HL-60/S4 treated with retinoic acid at 250 ng/mL for 4 days and 3 days (cell line): Measurements from ENCODE around the gene CSNK1E.

Experiments
- in situ Hi-C: fragments of 300-500 bp; cut with MboI; formaldehyde crosslinking; loops from 2 replicates; pipeline ENCODE4 v1.7.0; 2022; ENCODE audit warnings: low sequenced_read_pairs

CSNK1E gene

DNA sequence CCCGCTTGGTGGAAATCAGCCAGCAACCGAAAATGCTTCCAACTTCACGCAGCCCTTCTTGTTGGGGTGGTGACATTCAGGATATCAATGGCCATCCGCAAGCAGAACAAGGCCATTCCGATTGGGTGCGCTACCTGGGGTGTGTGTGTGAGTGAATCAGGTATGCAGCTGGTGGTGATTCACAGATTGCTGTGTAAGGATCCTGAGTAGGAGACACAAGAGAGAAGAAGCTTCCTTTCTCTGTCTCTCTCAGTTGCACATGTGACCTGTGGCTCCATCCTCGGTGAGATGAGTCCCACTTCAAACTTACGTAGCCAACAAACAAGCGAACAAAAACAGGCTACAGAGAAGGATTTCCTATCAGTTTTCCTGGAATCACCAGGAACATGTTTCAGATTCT is 34.8 kb downstream of the CSNK1E start:
- in situ Hi-C loops: no loop called here

DNA sequence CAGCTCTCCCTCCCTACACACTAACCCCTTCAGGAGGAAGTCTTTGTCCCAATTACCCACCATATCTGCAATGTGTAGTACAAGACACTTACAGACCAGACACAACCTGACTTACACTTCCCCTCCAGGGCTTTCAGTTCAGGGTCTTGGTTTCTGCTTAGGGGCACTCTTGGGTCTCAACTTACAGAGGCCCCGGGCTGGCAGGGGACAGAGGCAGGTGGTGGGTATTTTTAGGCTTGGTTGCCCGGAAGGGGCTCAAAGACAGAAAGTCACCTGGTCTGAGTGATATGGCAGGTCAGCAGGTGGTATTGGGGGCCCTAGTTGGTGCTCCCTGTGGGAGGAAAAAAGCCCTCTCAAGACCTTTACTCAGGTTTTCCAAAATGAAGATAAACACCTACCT is 41.1 kb downstream of the CSNK1E start:
- in situ Hi-C loops: no loop called here

DNA sequence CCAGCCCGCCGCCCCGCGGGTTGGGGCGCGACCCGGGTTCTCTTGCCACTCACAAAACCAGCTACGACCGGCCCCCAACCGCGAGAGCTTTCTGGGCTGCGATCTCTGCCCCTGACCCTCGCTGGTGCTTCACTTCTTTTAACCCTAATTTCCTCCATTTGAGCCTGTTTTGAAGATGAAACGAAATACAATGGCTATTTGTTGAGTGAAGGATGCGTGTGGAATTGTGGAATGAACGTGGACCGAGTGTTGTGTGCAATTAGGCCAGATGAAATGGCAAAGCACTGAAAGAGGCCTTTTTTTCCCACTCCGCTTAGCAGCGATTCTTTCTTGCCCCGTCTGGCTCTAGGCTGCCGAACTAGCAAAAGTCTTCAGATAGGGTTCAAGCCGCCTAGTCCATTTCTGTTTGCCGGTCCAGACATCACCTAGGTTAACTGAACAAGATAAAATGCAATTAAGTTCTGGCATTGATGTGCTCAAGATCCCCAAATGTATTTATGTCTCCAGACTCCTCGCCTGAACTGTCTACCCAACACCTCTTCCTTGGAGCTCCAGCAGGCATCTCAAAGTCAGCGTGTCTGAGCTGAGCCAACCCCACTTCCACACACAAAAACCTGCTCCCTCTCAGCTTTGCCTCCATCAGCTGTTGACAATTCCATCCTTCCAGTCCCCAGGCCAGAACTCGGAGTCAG is 44.0 kb downstream of the CSNK1E start:
- in situ Hi-C loops: no loop called here

DNA sequence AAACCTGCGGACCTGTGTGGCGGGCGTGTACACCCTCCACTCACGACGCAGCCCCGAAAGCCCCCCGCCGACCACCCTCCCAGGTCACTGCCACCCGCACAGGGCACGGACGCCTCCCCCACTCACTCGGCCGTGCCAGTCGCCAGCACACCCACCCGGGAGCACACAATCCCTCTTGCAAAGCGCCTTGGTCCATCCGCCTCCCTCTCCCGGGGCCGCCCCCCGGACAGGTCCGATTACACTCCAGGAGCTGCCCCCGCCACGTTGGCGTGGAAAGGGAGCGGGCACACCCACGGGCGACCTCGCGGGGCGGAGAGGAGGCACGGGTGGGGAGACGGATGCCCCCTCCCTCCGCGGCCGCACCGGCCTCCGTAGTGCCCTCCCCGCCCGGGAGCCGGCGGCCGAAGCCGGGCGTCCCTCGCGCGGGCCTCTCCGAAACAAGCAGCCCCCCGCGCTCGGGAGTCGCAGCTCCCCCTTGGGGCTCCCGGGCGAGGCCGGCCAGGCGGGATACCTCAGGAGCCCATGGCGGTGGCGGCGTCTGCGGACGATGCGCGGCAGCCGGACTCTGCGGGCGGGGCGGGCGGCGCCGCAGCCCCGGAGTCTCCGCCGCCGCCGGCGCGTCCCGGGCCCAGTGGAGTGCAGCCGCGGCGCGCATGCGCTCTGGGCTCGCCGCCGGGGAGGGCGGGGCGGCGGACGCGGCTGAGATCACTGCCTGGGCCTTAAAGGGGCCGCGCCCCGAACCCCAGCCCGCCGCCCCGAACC is 44.7 kb downstream of the CSNK1E start, which contains the start of gene TMEM184B:
TMEM184B (minus strand) TSS at position 638 of the 762 bp plus-strand sequence. CDS start 25,049 bp downstream, outside the sequence.
- in situ Hi-C loops: no loop called here

DNA sequence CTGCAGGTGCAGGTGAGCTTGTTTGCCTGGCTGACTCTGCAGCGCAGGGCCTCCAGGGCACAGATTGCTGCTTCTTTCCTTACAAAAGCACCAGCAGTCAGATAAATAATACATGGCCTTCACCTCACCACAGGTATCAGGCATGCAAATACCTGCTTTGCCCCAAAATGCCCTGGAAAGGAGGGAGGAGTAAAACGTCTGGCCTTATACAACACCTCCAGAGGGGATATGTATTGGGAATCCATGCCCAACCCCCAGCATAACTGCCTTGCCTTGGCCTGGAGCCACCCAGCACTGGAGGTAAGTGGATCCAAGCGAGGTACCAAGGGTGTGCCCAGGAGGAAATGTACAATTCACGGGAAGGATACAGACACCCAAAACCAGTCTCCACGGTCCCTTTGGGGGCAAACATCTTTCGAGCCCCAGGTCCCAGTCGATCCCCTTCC is 45.3 kb downstream of the CSNK1E start:
- in situ Hi-C loops: no loop called here

DNA sequence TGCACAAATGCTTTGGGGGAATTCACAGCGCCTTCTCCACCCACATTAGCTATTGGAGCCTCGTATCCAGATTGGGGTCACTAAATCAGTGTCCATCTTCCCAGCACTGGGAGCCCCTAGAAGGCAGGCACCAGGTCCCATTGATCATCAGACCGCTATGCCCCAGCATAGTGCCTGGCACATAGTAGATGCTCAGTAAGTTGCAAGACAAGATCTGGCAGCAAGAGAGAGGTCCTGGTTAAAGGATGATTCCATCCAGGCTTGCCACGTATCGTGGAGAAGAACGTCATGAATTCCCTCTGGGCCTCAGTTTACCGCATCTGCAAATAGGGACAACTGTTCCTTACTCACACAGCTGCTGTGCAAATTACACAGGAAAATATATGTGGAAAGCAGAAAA is 46.1 kb downstream of the CSNK1E start:
- in situ Hi-C loops: no loop called here

DNA sequence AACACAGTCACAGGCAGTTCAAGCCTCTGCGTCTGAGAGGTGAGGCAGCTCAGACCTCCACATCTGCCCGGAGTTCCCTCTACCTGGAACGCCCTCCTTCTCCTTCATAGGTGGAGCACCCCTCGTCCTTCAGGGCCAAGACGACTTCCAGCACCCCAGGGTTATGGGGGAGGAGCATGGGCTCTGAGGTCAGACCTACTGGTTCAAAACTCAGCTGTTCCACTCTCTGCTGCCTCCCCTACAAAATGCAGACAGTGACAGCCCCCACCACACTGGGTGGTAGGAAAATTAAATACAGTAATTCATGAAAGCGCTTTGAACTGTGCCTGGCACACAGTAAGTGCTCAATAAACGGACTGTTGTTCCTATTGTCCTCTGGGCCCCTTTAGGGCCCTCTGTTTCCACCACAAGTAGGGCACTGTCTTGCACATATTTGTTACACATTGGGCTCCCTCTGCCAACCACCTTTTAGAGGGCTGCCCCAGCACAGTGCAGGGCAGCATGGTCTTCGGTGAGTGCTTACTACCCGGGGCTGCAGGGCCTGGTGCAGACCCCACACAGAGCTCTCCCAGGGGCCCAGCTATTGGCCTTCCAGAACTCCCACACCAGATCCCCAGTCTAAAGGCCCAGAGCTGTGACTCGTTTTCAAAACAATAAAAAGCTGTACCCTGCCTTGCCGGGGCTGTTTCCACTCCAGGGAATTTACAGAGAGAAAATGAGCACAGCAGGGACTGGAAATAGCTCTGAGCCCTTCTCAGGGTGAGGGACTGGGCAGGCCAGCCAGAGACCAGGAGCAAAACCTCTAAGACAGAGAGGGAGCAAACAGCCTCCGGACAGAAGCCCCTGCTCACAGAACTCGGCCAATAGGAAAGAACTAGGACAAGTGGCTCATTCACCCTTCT is 46.9 kb downstream of the CSNK1E start:
- in situ Hi-C loops: no loop called here

DNA sequence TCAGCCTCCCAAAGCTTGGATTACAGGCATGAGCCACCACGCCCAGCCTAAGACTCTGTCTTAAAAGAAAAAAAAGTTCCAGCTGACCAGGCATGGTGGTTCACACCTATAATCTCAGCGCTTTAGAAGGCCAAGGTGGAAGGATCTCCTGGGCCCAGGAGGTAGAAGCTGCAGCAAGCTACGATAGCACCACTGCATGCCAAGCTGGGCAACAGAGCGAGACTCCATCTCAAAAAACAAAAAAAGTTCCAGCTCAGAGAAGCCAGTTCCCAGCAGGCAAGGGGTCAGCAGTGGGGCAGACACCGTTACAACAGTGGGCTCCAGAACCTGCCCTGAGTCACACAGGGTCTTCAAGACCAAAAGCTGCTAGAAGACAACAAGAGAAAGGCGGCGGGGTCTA is 47.8 kb downstream of the CSNK1E start:
- in situ Hi-C loops: no loop called here

DNA sequence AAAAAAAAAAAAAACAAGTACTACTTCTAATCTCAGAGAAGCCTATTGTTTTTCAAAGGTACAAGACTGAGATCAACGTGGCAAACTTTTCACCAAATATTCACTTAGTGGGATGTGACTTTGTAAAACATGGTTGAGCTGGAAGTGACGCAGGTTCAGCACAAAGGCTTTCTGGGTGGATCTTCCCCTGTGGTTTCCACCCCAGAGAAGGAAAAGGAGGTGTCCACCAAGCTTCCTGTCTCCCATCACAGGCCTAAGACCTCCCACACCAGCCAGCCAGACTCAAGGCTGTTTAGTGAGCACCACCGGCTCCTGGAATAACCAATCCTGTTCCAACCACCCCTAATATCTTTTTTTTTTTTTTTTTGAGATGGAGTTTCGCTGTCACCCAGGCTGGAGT is 50.1 kb downstream of the CSNK1E start:
- in situ Hi-C loops: no loop called here

DNA sequence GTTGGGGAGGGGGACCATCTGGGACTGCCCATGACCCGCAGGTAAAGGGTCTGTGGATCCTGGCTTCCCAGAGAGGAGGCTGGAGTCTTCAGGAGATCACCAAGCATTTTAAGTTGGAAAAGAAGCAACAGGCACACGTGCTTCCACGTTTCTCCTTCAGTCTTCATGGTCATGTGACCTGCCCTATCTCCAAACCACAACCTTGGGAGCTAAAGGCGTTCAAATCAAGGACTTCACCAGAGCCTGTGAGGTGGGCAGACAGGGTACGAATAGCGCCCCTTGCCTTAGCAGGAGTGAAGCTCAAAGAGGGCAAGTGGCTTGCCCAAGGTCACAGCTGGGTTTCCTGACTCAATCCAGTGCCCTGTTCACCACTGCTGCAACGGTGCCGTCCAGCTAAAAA is 51.1 kb downstream of the CSNK1E start:
- in situ Hi-C loops: no loop called here

DNA sequence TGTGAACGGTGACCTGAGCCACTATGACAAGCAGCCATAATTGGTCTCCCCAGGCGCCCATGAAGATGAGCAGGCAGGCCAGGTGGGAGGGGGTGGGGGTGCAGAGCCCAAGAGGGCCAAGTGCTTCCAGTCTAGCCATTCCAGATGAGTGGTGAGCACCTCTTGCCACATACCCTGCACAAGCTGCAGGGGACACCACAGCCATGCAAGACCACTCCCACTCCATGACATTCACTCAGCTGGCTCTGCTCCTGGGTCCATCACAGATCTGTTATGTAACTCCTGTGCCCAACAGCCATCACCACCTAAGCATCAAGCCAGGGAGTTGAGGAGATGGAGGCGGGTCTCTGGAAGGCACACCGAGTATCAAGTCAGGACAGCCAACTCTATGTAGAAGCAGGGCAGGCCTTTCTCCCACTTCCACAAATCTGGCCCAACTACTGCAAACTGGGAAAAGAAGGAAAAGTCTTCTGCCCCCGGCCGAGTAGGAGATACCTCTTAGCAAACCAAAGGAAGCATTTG is 52.9 kb downstream of the CSNK1E start:
- in situ Hi-C loops: no loop called here

DNA sequence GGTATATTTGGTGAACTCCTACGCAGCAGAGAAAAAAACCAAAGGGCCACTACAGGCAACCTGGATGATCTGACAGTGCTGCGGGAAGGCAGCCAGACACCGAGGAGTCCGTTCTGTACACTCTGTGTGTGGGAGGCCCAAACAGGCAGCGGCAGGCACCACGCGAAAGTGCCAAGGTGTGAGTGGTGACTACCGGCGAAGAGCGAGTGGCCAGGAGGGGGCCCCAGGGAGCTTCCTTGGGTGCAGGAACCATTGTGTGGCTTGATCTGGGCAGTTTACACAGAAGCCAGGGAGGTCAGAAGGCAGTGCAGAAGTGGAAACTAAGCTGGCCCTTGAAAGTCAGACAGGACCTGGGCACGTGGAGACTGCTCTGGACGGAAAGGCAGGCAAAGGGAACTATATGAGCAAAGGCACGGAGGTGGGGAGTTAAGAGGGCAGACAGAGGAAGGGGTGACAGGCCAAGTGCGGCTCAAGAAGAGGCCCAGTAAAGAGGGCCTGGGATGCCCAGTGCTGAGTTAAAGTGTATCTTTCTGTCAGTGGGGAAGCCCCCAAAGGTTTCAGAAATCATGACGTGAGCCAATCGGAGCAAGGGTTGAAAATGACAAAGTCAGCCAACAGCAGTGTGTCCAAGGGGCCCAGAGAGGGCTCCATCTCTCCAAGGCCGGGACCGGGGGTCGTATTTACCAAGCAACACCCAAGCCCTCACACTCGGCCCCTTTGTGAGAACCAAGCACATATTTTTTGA is 55.0 kb downstream of the CSNK1E start:
- in situ Hi-C loops: no loop called here

DNA sequence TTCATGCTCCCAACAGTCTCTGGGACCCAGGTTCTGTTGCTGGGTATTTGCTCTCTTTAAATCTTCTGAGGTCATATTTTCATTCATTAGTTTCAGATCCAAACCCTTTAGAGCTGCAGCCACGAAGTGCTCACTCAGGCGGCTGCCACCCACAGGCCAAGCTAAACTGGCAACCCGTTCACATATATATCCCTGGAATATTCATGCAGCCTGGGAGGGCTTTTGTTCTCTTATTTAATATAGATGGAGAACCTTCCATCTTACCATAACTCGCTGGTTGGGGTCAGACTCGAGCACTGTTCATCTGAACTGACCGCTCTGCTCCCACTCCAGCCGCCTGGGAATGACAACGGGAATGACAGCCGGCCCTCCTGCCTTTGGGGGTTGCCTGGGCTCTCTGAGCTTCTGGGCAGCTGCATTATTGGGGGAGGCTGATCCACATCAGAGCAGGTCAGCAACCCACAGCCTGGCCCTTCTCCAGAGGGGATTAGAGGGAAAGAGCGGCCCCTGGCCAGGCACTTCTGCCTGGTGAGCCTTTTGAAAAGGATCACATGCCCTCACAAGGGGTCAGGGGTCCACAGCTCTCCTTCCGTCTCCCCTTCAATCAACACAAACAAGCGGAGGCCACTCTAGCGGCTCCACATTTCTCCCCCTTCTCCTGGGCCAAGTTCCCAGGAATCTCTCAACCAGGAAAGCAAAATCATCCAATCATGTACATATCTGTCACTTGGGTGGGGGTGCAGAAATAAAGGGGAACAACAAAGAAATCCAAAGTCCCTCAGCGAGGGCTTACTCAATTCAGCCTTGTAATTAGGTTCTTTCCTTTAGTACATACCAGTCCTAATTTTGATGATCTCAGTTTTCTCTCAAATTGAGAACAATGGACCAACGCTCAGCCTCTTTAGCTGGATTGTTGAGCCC is 56.2 kb downstream of the CSNK1E start:
- in situ Hi-C loops: no loop called here

DNA sequence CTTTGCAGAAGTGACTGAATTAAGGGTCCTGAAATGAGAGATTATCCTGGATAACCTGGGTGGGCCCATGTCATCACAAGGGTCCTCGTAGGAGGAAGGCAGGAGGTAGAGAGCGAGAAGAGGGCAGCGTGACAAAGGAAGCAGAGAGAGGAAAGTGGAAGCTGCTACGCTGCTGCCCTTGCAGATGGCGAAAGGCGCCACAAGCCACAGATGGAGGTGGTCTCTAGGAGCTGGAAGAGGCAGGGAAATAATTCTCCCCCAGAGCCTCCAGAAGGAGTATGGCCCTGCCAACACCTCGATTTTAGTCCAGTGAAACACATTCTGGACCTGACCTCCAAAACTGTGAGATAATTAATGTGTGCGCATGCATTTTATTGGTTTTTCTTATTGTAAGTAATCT is 57.9 kb downstream of the CSNK1E start:
- in situ Hi-C loops: no loop called here

DNA sequence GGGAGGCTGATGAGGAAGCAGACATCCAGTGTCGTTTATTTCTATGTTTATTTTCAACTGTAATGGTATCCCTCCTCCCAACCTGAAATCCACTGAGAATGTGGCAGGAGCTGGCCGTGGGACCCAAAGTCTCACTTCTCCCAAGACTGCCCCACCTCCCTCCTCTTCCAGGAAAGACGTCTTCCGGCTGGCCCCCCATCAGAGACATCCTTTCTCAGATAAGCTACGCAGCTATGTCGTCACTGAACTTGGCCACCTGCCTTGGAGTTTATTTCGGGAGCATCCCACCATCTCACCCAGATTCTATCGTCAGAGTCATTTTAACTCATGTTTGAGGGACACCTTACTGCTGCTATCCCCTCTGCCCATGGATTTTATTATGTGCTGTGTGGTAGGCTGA is 58.3 kb downstream of the CSNK1E start:
- in situ Hi-C loops: no loop called here

DNA sequence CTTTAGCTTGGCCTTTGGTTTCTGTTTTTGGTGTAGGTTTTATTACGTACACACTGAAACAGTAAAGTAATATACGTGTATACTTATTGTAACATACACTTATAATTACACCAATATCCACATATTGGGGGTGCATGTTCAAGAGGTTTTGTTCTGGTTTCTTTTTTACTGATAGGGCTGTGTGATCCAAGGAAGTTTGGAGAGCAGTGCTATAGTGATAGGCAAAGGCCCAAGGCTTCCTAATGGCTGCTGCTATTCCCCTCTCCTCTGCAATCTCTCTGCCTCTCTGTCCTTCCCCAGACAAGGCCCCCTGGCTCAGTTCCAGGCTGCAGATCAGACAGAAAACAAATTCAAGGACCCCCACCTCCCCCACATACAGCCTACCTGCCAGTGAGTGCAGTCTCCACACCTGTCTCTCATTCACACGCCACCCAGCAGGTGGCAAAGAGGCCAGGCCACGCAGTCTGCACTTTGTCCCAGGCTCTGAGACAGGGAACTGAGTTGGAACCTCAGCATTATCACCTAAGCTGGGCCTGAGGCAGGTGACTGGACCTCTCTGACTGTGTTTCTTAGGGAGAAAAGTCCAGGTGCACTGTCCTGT is 59.5 kb downstream of the CSNK1E start:
- in situ Hi-C loops: no loop called here

DNA sequence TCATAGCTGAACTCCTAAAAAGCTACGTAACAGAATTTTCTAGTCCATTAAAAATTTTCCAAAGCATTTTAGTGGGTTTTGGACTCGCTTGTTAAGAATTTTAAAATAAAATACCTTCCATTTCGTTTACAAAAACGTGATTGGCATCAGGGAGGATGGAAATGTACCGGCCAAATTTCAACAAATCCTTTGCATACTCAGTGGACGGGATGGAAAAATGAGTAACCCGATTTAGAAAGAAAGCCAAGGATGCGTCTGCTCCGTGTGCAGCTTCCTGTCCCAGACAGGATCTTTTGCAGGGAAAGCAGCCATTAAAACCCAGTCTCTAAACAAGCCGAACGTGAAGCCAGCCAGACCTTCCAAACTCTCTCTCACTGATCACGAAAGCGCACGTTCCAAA is 60.1 kb downstream of the CSNK1E start:
- in situ Hi-C loops: no loop called here

DNA sequence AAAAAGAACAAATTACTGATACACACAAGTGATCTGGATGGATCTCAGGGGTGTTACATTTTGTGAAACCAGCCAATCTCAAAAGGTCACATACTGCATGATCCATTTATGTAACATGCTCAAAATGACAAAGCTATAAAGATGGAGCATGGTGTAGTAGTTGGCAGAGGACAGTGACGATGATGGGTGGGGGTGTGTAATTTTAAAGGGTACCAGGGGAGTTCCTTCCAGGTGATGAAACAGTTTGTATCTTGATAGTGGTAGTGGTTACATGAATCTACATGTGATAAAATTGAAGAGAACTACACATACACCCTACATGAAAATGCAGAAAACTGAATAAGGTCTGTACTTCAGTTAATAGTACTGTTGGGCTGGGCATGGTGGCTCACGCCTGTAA is 61.5 kb downstream of the CSNK1E start:
- in situ Hi-C loops: no loop called here

DNA sequence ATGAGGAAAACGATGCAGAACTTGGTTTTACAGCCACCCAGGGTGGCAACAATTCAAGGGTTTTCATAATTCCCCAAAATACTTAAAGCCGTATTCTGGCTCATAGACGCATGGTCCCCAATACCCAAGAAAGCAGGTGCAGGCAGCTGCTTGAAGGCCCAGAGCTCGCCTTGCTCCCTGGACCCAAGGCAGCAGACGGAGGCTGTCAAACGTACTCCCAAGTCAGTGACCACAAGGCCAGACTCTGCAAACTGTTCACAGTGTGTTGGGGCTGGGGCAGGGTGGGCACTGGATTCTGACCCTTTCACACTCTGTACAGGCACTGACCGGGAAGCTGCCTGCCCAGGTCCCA is 65.9 kb downstream of the CSNK1E start:
- in situ Hi-C loops: no loop called here
